Putamen (tissue), 1 donor: ENCODE data around the gene KRT23.
"Not testable (repeated sequence)": the region's sequence is repeated elsewhere in the genome, so short reads cannot be mapped to it uniquely, and the experiment has no call there.

Source experiments
- DNase-seq: peaks from one replicate; pipeline ENCODE4 v3.0.0-alpha.2; 2016; ENCODE audit warnings: low spot score

Gene KRT23

GRCh38 chr17:40949418-40949817 lies 12.0 kb upstream of the KRT23 start:
- DNase-seq: no peak

- DNase-seq: no peak
Observed at GRCh38 chr17:40947929-40948328, 10.5 kb upstream of the KRT23 start.

- no peak for DNase-seq
Observed at GRCh38 chr17:40945414-40945813, 8.0 kb upstream of the KRT23 start.

GRCh38 chr17:40944531-40944930 lies 7.1 kb upstream of the KRT23 start:
- no peak for DNase-seq

GRCh38 chr17:40942553-40942952 lies 5.1 kb upstream of the KRT23 start:
- no peak for DNase-seq

GRCh38 chr17:40940266-40940665 lies 2.8 kb upstream of the KRT23 start:
- no peak for DNase-seq

- no peak for DNase-seq
Observed at GRCh38 chr17:40938981-40939380, 1.5 kb upstream of the KRT23 start.

- DNase-seq: no peak
Observed at GRCh38 chr17:40936976-40937375, 470 bp downstream of the KRT23 start.

GRCh38 chr17:40936437-40936971 lies 942 bp downstream of the KRT23 start:
- DNase-seq: no peak

- no peak for DNase-seq
Observed at GRCh38 chr17:40935624-40936023, 1.8 kb downstream of the KRT23 start.

- DNase-seq: no peak
Observed at GRCh38 chr17:40932608-40933007, 4.8 kb downstream of the KRT23 start.

GRCh38 chr17:40931311-40931710 lies 6.1 kb downstream of the KRT23 start:
- DNase-seq: no peak

GRCh38 chr17:40926341-40926740 lies 11.1 kb downstream of the KRT23 start:
- DNase-seq: no peak

- DNase-seq: peak; percentile 38
Observed at GRCh38 chr17:40922239-40922638, 15.2 kb downstream of the KRT23 start.

GRCh38 chr17:40921026-40921425 lies 16.4 kb downstream of the KRT23 start:
- DNase-seq: no peak

- DNase-seq: not testable (repeated sequence)
Observed at GRCh38 chr17:40917116-40917515, 20.3 kb downstream of the KRT23 start.

GRCh38 chr17:40916366-40916765 lies 21.1 kb downstream of the KRT23 start:
- no peak for DNase-seq

GRCh38 chr17:40915721-40916256 lies 21.7 kb downstream of the KRT23 start:
- no peak for DNase-seq

GRCh38 chr17:40915199-40915661 lies 22.2 kb downstream of the KRT23 start:
- DNase-seq: no peak

GRCh38 chr17:40914075-40914855 lies 23.2 kb downstream of the KRT23 start:
- no peak for DNase-seq

- DNase-seq: no peak
Observed at GRCh38 chr17:40912486-40913210, 24.8 kb downstream of the KRT23 start.

- no peak for DNase-seq
Observed at GRCh38 chr17:40910441-40910841, 27.0 kb downstream of the KRT23 start.

GRCh38 chr17:40909755-40910154 lies 27.7 kb downstream of the KRT23 start:
- DNase-seq: no peak
